PC-9 (cell line): ENCODE results near the gene C11orf86. TPM values are rescaled to one million over a fixed set of nuclear protein-coding genes. Genes with fewer than 3 reads are reported as not detected.

ENCODE experiments used
- BruUV-seq: library from RNA; stranded (reverse); fragments of 400-500 nt; replicated peaks from 2 replicates; lab custom pipeline; 2021; lab: Mats Ljungman, UMichigan
- CTCF ChIA-PET: fragments of 300-600 bp; sonication (Branson Sonifier 250); formaldehyde crosslinking; loops from one replicate; lab custom pipeline; 2022; ENCODE audit warnings: antibody characterized with exemption; lab: Charles Lee
- POLR2A ChIA-PET: fragments of 300-600 bp; sonication (Branson Sonifier 250); formaldehyde crosslinking; loops from one replicate; lab custom pipeline; 2022; ENCODE audit warnings: antibody characterized with exemption; ENCODE audit not compliant: unreplicated experiment; lab: Charles Lee
- DNase-seq, 2 experiments: peaks; one replicate each; pipeline versions ENCODE4 v3.0.0 to v3.0.0-alpha.2; 2015 to 2022; ENCODE audit warnings: mixed read lengths in 1 of 2
- H2AFZ ChIP-seq: fragments of 200-600 bp; sonication (generic); 2 replicates; pipeline ENCODE4 v1.8.1; 2017; ENCODE audit warnings: antibody characterized with exemption
- H3F3A ChIP-seq: fragments of 200-600 bp; sonication (generic); 2 replicates; pipeline ENCODE4 v1.8.1; 2017; ENCODE audit warnings: antibody characterized with exemption, mild to moderate bottlenecking, low read depth; ENCODE audit not compliant: insufficient read depth
- H3K27ac ChIP-seq: fragments of 200-600 bp; sonication (generic); 2 replicates; pipeline ENCODE4 v1.6.1; 2016; ENCODE audit warnings: mixed run types
- H3K27me3 ChIP-seq: fragments of 200-600 bp; sonication (generic); 2 replicates; pipeline ENCODE4 v1.6.1; 2016; ENCODE audit warnings: low read depth, mixed run types; ENCODE audit not compliant: insufficient read depth
- H3K36me3 ChIP-seq: fragments of 200-600 bp; sonication (generic); 2 replicates; pipeline ENCODE4 v1.6.1; 2016; ENCODE audit warnings: low read depth, mixed run types
- H3K4me1 ChIP-seq: fragments of 200-600 bp; sonication (generic); replicated peaks from 2 replicates; pipeline ENCODE4 v1.6.1; 2016; ENCODE audit warnings: mixed run types; ENCODE audit not compliant: insufficient read depth
- H3K4me2 ChIP-seq: fragments of 200-600 bp; sonication (generic); 2 replicates; pipeline ENCODE4 v1.6.1; 2017; ENCODE audit warnings: mixed run types
- H3K4me3 ChIP-seq: fragments of 200-600 bp; sonication (generic); 2 replicates; pipeline ENCODE4 v1.6.1; 2016; ENCODE audit warnings: mixed run types
- H3K79me2 ChIP-seq: fragments of 200-600 bp; sonication (generic); 2 replicates; pipeline ENCODE4 v1.6.1; 2017; ENCODE audit warnings: low read depth, mixed run types
- H3K9me2 ChIP-seq: fragments of 200-600 bp; sonication (generic); 2 replicates; pipeline ENCODE4 v1.8.1; 2017; ENCODE audit warnings: mild to moderate bottlenecking; ENCODE audit not compliant: insufficient read depth
- H3K9me3 ChIP-seq: fragments of 200-600 bp; sonication (generic); 2 replicates; pipeline ENCODE4 v1.8.1; 2016; ENCODE audit warnings: low read depth; ENCODE audit not compliant: insufficient read depth
- H4K20me1 ChIP-seq: fragments of 200-600 bp; sonication (generic); 2 replicates; pipeline ENCODE4 v1.8.1; 2017; ENCODE audit not compliant: insufficient read depth
- CTCF ChIP-seq: fragments of 200-600 bp; sonication (generic); conservative IDR thresholded peaks from 2 replicates; pipeline ENCODE4 v1.6.1; 2017; ENCODE audit warnings: mixed run types, antibody characterized with exemption, mild to moderate bottlenecking, moderate library complexity
- EZH2 ChIP-seq: fragments of 200-600 bp; sonication (generic); IDR thresholded peaks from 2 replicates; pipeline ENCODE4 v1.8.0; 2017; ENCODE audit warnings: antibody characterized with exemption, low read depth
- intact Hi-C: fragments of 100-400 bp; cut with micrococcal nuclease; formaldehyde crosslinking; loops from one replicate; pipeline ENCODE4 v1.10.0; 2022; ENCODE audit not compliant: unreplicated experiment
- total RNA-seq: library from RNA; stranded (reverse); gene quantifications from 2 replicates; pipeline ENCODE4 v1.2.3, GENCODE V29; 2021

Gene C11orf86
- total RNA-seq, 1 experiment from 2014 or later: not detected

- no TSS peak for BruUV-seq
- H3K4me3 ChIP-seq: no peak overlapping the region
- H3F3A ChIP-seq: no peaks in the 10 kb centered on the region
- no peaks in the 10 kb centered on the region for H3K9me2 ChIP-seq
- DNase-seq: no peak
- H3K4me2 ChIP-seq: no peak overlapping the region
- H2AFZ ChIP-seq: no peak overlapping the region
- TF ChIP-seq CTCF (no peak), EZH2 (no peak)
- H3K79me2 ChIP-seq: no peaks in the 10 kb centered on the region
- H4K20me1 ChIP-seq: no peaks in the 10 kb centered on the region
- intact Hi-C loops: no loop called here
- H3K9me3 ChIP-seq: no peaks in the 10 kb centered on the region
- no peak overlapping the region for H3K27ac ChIP-seq
- H3K4me1 ChIP-seq: no peaks in the 10 kb centered on the region
- no peaks in the 10 kb centered on the region for H3K36me3 ChIP-seq
- ChIA-PET CTCF (no interaction called here), POLR2A (no interaction called here)
- no peaks in the 10 kb centered on the region for H3K27me3 ChIP-seq
Measured at GRCh38 chr11:67013511-67014045, 38.5 kb downstream of the C11orf86 start.

- intact Hi-C loops: no loop called here
- no TSS peak for BruUV-seq
Measured at GRCh38 chr11:67014343-67014742, 39.2 kb downstream of the C11orf86 start.

GRCh38 chr11:67015048-67015447 is 39.9 kb downstream of the C11orf86 start:
- no peak overlapping the region for H3K4me3 ChIP-seq
- no peak overlapping the region for H3K27ac ChIP-seq
- no peaks in the 10 kb centered on the region for H3K4me1 ChIP-seq
- no TSS peak for BruUV-seq
- TF ChIP-seq EZH2 (no peak), CTCF (no peak)
- no peak overlapping the region for H2AFZ ChIP-seq
- CTCF ChIA-PET: interaction anchor here (0.6 kb wide), 1 partner anchor 51 kb away, joined by 3 read pairs; no protein-coding TSS in a partner anchor
- no peaks in the 10 kb centered on the region for H3K9me2 ChIP-seq
- no peaks in the 10 kb centered on the region for H4K20me1 ChIP-seq
- POLR2A ChIA-PET: no interaction called here
- no peaks in the 10 kb centered on the region for H3K9me3 ChIP-seq
- no peak overlapping the region for H3K4me2 ChIP-seq
- DNase-seq: no peak
- intact Hi-C loops: no loop called here
- no peaks in the 10 kb centered on the region for H3F3A ChIP-seq
- no peaks in the 10 kb centered on the region for H3K27me3 ChIP-seq
- H3K36me3 ChIP-seq: no peaks in the 10 kb centered on the region
- H3K79me2 ChIP-seq: no peaks in the 10 kb centered on the region

More at GRCh38 chr11:67014343-67014742, 39.2 kb downstream of the C11orf86 start:
- no peaks in the 10 kb centered on the region for H3K9me3 ChIP-seq
- ChIA-PET POLR2A (no interaction called here), CTCF (interaction anchor here (0.6 kb wide), 1 partner anchor 51 kb away, joined by 3 read pairs; no protein-coding TSS in a partner anchor)
- no peaks in the 10 kb centered on the region for H3K27me3 ChIP-seq
- DNase-seq: no peak
- H3K9me2 ChIP-seq: no peaks in the 10 kb centered on the region
- H3K4me2 ChIP-seq: no peak overlapping the region
- H4K20me1 ChIP-seq: no peaks in the 10 kb centered on the region
- H3F3A ChIP-seq: no peaks in the 10 kb centered on the region
- TF ChIP-seq EZH2: no peak
- TF ChIP-seq CTCF: no peak
- no peaks in the 10 kb centered on the region for H3K36me3 ChIP-seq
- no peaks in the 10 kb centered on the region for H3K79me2 ChIP-seq
- no peaks in the 10 kb centered on the region for H3K4me1 ChIP-seq
- no peak overlapping the region for H3K27ac ChIP-seq
- H3K4me3 ChIP-seq: no peak overlapping the region
- no peak overlapping the region for H2AFZ ChIP-seq
